ENCODE measurements around the gene PLXNA2. TPM values are rescaled to one million over a fixed set of nuclear protein-coding genes. Genes with fewer than 3 reads are reported as not detected.

PLXNA2 gene
- total RNA-seq, 2 experiments from 2014 or later, result 0.15 to 0.26 TPM

GRCh38 chr1:207972337-207972736, 271.8 kb downstream of the PLXNA2 start:
- no peak for ATAC-seq
- no peak overlapping the region for H3K4me3 Mint-ChIP-seq
- no peaks in the 10 kb centered on the region for H3K36me3 Mint-ChIP-seq
- no peak for DNase-seq
- H3K4me1 Mint-ChIP-seq, result no peaks in the 10 kb centered on the region
- CTCF ChIA-PET, result interaction anchor here (1.4 to 1.5 kb wide), 2 partner anchors 9 to 175 kb away, joined by 4 to 6 read pairs; no protein-coding TSS in a partner anchor
- no peaks in the 10 kb centered on the region for H3K9me3 Mint-ChIP-seq (ENCODE audit: low read depth)
- H3K27me3 Mint-ChIP-seq, result peaks cover 35% of the 10 kb centered on the region
- H3K27ac Mint-ChIP-seq, result no peak overlapping the region
